ENCODE results near the gene ARSB.

The ARSB gene

DNA sequence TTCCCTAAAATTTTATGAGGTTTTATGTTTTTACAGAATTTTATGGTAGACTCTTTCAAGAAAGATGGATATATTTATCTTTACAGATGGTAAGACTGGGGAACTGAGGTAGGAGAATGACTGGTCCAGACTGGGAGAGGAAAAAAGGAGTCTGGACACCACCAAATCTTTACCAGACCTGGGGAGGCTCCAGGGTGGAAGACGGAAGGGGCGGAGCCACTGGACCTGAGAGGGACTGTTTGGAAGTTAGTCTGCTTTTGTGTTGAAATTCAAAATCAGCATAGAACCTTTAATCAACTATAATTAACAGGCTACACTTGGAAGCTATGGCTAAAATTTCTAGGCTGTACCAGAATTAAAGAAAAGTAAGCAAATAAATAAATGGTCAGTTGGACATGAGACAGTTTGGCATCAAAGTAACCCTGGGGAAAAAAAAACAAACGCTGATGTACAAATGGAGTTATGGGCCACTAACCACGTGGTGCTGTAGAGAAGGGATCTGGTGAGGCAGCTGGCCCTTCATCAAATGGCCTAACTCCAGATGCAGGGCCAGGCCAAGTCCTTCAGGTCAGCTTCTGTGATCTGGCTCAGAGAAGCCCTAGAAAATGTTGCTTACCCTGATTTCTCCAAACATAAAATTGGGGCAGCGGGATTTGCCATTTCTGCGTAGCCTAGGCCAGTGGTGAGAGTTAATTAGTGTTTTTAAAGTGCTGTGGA is 155.1 kb downstream of the ARSB start:
- no peak for DNase-seq

DNA sequence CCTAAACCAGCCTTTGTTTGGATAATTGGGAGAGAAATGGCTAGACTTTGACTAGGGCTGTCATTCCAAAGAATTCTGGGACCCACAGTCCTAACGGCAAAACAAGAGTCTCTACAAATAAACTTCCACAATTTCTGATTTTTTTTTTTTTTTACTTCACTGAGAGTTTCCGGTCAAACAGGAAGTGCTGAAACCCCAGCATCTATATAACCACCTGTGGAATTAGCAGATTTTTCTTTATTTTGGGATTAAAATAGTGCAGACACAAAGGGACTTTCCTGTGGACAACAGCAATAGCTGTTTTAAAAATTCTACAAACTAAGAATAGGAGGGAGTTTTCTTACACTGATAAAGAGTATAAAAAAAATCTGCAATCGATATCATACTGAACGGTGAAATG is 157.4 kb downstream of the ARSB start:
- DNase-seq = no peak

DNA sequence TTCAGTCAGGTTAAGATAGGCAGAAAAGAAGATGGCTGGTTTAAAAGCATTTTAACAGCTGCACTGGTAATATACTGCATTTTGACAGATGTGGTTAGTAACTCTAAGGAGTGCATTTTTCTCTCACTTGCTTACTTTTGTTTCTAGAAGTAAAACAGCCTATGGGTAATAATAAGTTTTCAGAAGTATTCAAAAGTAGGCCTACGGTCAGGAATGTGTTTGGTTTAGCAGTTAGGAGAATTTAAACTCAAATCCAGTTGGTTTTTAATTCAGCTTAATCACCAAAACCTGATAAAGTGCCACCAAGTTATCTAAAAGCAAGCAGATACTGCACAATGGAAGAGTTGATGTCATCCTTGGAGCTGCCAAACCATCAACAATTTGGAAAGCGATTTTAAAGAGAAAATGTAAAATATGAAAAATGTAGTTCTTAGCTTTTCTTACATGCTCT is 160.3 kb downstream of the ARSB start:
- DNase-seq = no peak

DNA sequence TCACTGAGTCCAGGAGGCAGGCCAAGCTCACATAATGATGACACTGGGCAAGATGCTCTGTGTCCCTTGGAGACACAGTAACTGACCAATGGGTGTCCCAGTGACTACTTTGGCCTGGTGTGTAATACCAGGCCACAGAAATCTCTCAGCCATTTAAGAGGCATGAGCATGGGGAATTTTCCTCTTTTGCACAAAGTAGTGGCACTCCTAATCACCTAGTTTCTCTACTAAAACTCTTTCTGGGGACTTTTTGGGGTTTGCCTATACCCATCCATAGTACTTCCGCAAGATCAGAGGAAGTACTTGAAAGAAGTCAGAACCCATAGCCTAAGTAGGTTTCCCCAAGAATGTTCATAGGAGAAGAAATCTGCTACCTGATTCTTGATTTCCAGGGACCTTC is 161.9 kb downstream of the ARSB start:
- no peak for DNase-seq

DNA sequence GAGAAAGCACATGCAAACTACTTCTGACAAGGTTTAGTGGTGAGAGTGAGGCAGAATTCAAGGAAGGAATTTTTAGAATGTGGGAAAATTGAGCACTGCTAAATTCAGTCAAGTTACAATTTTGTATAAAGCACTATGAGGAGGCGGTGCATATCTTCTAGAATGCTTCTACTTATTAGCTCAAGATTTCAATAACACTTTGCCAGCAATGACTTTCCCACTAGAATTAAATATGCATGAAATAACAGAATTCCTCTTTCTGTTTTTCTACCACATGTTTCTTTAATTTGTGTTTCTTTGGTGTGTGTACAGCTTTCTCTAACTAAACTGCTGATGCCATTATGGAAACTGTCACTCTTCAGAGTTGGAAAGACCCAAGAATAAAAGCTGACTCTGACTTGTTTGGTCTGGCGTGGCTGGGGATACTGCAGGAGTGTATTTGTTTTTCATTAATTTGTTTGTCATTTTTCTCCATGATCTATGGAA is 163.5 kb downstream of the ARSB start:
- DNase-seq = no peak

DNA sequence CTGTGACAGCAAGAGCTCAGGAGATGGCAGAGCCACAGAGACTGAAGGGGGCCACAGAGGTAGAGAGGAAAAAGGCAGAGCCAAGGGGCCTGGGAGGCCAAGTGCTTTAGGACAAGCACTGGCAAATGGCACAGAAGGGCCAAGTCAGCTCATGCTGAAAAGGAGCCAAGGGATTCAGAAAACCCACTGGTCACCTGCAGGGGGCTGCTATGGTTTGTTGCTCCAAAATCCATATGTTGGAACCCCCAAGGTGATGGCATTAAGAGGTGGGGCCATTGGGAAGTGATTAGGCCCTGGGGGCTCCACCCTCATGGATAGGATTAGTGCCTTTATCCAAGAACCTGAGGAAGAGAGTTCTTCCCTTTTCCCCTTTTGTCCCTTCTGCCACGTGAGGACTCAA is 165.4 kb downstream of the ARSB start:
- no peak for DNase-seq

DNA sequence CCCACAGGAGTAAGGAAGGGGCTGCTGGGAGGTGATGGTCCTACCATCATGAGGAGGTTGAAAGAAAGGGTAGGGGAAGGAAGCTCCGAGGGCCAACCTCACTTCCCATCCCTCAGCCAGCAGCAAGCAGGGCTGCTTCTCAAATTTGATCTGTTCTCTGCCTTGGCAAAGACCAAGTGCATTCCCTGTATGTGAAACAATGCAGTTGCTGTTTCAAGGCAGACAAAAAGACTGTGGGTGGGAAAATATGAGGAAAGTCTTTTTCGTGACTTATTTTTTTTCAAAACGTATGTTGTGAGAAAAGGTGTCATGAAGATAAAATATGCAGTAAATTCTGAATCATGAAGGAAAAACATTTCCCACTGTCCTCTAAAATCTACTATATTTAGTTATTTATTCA is 165.9 kb downstream of the ARSB start:
- no peak for DNase-seq

DNA sequence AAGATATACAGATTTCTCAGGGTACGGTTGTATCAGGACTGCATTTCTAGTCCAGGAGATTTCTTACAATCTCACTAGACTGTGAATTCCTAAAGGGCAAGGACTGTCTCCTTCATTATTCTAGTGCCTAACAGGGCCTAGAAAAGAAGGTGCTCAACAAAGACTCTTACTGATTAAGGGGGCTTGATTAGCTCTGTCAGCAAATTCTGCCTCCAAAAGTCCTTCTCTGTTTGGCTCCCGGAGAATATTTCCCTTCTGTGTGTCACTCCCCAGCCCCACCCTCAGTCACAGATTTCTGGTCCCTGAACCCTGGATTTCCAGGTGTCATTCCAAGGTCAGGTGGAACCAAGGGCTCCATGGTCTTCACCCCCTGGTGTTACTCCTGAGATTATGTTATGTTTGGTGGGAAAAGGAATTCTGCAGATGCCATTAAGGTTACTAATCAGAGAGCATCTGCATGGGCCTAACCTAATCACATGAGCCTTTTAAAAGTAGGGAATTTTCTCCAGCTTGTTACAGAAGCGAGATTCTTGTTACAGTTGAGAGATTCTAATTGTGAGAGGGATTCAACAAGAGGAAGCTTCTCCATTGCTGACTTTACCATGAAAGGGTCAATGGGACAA is 168.9 kb downstream of the ARSB start:
- DNase-seq = no peak

DNA sequence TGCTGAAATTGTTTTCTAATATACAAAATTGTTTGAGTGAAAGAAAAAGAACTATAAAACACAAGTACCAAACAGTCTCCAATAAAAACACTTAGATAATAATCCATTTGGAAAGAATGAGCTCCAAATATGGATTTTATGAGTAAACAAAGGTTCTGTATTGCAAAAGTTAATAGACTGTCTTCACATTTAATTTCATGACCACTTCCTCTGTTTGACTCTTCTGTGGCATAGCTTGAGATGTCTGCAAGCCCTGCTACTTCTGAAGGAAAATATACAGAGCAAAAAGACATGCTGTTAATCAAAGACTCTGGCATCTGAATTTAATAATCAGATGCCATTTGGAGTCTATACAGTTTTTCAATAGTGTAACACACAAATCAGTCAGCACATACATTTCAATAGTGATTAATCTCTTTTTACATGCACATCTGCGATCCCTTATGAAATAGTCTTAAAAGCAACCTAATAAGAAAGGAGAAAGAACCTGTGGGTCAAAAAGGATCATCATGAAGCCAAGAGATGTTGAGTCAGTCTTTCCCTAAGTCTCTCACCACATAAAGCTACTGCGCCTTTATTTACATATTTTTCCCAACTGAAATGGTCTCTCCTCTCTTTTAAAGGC is 171.1 kb downstream of the ARSB start:
- no peak for DNase-seq

DNA sequence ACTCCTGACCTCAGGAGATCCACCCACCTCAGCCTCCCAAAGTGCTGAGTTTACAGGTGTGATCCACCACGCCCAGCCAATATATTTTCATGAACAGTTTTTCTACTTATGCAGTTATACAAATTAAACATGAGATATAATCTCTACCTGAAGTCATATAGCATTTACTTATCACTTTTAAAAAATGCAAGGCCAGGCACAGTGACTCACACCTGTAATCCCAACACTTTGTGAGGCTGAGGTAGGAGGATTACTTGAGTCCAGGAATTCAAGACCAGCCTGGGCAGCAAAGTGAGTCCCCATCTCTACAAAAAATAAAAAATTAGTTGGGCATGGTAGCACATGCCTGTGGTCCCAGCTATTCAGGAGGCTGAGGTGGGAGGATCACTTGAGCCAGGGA is 171.8 kb downstream of the ARSB start:
- DNase-seq = no peak

DNA sequence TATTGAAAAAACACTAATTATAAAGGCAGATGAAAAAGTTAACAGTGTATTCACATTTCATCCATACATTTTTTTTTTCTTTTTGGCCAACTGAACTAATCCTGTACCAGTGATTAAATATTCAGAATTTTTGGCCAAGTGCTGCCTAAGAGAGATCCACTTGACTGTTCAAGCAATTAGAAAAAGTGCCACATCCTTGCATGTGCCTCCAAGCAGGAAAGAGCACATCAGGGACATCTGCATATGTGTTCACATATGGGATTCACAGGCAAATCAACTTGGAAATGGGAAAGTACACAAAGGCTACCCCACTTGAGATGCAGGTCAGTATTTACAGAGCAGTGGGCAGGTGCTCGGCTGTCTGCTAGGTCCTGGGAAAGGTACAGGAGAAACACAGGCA is 173.2 kb downstream of the ARSB start:
- DNase-seq = no peak

DNA sequence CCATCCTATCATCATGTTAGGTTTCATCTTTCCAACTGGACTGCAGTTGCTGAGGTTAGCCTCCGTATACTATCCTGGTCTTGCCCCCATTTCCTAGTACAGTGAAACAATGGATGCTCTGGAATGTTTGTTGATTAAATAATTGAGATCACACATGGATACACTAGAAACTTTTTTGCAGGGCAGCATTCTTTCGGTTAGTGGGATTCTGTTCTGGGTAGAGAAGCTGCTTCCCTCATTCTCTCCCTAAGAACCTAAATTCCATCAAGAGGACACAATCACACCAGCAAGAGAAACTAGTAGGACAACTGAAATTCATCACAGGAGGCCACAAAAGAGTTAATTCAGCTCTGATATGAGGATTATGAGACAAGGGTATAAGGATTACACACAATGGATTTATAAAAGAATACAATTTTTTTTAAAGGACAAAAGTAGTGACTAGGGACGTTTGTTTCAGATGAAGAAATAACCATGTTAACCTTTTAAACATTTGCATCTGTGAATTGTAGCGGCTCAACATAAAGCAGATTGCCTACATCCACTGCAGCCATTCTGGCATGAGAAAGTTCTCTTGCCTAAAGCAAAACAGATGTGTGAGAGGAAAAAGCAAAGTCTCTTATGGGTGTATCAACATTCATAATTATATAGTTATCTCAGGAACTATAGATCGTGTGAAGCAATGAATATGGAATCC is 173.8 kb downstream of the ARSB start:
- DNase-seq = no peak

DNA sequence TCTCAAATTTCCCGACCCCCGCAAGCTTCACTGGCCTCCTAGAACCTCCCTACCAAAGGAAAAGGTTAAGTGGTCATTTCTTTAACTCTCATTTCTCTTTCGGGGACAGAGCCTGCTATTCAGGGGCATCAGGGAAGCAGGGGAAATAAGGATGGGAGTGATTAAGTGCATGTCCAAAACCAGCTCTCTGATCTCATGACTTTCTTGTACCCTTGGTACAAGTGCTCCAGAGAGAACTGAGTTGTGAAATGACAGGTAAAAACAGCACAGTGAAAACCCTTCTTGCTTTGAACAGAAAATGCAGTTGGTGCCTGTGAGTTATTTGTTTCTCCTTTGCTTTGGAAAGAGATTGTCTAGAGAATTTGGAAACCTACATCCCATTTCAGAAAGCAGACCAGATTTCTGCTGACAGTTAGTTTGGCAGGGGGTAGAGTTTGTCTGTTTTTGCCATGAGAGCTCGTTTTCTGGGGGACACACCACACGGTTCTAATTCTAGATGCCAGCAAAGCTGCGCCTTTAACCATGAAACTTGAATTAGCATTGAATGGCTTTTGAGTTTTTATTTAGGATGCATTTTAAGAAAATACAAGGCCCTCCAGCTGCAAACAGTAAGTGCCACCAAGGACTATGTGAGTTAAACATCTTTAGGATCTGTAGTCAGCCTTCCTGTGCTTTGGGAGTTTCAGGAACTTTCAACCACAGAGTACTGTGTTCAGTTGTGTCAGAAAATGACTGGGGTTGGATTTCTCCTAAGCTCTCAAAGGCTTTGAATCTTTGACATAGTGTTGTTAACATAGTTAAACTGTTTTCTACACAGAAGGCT is 174.8 kb downstream of the ARSB start:
- no peak for DNase-seq

DNA sequence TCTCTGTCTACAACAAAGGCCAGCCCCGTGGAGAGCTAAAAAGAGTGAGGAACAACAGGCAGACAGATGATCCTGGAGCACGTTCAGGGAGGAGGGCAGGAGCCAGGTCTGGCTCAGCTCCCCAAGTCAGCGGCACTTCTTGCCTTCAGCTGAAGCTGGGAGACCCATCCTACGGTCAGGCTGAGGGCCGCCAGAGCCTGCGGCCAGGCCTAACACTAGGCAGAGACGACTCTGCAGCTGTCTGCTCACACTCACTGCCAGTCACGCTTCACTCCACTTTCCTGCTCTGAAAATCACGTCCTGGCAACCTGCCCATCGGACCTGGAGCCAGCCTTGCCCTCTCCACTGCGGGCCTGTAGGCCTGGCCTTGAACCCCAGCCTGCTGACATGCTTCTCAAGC is 175.7 kb downstream of the ARSB start:
- DNase-seq = no peak

DNA sequence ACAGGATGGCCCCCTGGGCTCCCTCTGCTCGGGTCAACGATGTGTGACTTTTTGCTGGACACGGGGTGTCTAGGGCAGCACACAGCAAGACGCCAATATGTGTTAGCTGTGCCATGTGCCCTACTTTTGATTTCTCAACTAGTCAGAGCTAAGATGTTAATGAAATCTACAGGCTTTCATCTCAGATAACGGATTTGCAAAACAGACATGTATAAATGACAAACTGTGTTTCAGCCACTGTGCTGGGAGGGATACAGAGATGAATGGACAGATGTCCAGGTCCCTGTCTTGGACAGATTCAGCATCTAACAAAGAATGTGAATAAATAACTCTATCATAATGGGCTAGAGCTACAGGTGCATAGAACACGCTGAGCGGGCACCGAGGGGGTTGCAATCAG is 176.3 kb downstream of the ARSB start:
- DNase-seq = no peak

DNA sequence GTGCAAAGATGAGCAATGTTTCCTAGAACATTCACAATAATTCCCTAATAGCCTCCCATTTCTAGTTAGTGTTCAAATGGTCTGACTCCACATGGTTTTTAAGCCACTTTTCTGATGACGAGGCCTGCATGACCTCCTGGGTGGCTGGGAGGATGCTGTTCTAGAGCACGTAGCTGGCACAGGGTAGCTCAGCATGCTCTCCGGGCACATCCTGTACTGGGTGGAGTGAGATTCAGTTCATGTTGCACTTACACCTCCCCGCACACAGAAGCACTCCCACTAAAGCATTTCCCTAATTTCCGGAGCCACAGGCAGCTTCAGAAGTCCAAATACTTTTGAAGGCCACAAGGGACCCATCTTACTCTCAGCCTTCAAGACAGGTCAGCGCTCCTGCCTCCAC is 176.7 kb downstream of the ARSB start:
- DNase-seq = no peak

DNA sequence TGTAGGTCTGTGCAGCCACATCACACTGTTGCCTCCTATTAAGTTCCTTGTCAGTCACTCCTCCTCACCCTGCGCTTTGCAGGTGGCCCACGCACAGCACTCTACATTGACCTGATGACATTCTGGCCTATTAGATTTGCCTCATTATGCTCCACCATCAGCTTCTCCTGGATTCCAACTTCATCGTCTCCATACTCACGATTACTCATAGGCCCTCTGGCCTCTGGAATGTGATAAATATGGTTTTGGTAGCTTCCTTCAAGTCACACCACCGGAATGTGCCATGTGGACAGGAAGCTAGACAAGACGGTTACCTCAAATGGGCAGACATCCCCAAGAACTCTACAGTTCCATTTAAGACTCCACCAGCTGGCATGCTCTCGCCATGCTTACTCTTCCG is 178.6 kb downstream of the ARSB start:
- DNase-seq = no peak

DNA sequence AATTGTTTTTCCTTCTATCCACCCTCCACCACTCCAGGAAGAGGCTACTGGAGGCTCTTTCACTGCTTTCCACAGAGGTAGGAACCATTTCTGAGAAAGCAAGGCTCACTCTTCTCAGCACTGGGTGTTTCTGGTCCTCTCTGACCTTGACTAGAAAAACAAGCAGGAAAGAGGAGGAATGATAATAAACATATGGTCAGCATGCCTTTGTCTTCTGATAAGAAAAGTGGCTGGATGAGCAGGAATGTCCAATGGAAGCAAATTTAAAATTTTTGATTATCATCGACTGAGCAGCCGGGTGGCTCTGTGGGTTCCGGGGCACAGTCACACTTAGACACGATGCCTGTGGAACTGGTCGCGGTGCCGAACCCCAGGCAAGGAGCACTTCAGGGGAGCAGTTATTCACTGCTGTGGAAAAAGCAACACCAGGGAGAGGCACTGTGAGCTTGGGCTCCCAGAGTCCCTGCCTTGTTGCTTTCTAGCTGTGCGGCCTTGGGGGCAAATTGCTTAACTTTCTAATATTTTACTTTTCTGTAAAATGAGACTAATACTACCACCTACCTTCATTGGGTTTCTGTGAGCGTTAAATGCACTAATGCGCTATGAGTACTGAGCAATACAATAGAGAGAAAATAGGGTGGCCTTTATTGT is 179.5 kb downstream of the ARSB start:
- no peak for DNase-seq

DNA sequence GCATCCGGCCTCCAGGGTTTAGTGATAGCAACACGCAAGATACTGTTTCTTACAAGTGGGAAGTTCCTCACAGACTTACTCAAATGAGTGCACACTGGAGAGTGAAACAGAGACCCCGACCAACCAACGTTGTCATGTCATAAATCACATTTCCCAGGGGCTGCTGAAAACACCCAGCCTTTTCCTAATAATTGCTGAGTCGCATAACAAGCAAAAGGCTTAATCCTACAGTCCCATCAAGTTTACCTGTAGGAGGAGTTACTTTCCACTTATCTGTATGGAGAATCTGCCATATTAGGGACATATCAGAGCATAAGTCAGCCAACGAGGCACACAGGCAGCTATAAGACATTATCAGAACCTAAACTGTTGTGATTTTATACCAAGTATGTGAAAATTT is 180.1 kb downstream of the ARSB start:
- DNase-seq = no peak

DNA sequence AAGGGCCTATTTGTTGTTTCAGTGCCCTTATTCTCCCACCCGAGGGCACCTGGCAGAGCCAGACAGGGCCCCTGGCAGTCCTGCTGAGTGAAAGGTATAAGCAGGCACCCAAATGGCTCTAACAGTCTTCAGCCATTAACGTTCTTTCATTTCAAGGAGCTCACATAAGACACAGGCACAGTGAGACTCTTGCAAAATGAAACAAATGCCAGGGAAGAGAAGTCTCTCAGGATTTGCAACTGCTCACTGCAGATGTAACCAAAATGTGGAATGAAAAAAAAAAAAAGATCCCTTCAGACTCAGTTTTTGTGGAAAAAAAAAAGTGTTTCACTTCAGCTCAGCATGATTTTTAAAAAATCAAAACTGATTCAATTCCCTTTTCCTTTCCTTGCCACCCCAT is 181.2 kb downstream of the ARSB start:
- DNase-seq = no peak

DNA sequence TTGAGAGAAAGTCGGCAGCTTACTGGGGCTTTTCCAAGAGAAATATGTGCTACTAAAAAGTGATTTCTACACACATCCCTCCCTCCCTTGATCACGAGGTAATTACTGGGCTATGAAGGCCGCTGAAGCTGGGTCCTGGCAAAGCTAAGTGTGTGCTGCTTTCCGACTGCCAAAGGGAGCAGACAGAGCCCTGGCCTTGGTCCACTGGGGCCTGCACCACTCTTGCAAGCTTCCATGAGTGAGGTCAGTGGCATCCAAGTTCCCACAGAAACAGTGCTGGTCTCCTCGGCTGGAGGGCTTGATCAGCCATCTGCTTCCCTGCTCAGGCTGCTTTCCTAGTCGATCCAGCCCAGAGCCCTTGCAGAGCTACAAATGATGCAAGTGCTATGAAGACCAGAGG is 181.8 kb downstream of the ARSB start:
- DNase-seq = no peak

DNA sequence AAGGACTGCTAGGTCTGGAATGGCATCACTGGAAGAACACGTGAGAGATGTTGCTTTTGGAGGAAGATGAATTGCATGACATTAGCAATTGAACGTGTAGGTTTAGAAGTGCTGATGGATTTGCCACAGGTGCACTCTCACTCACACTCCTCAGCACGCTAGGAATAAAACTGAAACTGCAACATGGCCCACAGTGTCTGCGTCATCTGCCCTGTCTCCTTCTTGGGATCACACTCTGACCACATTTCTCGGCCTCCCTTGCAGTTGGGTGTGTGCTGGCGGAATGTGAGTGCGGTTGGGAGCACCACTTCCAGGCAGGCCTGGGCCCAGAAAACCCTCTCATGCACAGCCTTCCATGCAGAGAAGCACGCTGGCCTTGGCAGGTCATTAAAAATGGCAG is 183.7 kb downstream of the ARSB start:
- DNase-seq = no peak
